AG08396 (cell line): ENCODE results near the gene RHBG.
A peak's percentile ranks its signal among the peaks of the same experiment; 100 is the strongest.
"Not testable (repeated sequence)": the region's sequence is repeated elsewhere in the genome, so short reads cannot be mapped to it uniquely, and the experiment has no call there.

Experiments
- DNase-seq: peaks from one replicate; pipeline ENCODE4 v3.0.0; 2012; ENCODE audit warnings: low spot score, mixed read lengths

The RHBG gene, protein sequence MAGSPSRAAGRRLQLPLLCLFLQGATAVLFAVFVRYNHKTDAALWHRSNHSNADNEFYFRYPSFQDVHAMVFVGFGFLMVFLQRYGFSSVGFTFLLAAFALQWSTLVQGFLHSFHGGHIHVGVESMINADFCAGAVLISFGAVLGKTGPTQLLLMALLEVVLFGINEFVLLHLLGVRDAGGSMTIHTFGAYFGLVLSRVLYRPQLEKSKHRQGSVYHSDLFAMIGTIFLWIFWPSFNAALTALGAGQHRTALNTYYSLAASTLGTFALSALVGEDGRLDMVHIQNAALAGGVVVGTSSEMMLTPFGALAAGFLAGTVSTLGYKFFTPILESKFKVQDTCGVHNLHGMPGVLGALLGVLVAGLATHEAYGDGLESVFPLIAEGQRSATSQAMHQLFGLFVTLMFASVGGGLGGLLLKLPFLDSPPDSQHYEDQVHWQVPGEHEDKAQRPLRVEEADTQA

DNA sequence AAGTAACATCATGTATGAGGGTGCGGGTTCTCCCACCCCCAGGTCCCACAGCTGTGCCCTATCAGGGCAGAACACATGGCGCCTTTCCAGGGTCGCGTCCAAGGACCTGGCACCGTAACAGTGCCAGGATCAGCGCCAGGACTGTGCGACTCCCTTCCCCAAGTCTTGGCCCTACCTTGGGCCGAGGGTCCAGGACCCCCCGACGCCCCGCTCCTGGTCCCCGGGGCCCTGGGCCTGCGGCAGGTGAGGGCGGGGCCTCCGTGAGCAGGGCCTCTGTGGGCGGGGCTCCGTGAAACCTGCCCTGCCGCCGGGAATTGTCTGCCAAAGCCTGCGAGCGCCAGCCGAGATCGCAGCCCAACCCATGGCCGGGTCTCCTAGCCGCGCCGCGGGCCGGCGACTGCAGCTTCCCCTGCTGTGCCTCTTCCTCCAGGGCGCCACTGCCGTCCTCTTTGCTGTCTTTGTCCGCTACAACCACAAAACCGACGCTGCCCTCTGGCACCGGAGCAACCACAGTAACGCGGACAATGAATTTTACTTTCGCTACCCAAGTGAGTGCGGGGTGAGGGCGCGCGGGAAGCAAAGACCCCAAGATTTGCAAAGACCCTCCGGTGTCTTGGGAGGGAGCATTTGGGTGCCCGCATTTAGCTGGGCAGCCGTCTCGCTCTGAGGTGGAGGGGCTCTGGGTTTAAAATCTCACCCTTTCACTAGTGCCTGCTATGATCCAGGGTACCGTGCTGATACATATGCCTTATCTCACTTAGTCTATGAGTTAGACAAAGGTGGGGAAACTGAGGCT, at the start of gene RHBG:
Gene RHBG (plus strand): TSS at position 323 of the 796 bp plus-strand sequence. CDS start 39 bp downstream, at position 362.
- no peak for DNase-seq

DNA sequence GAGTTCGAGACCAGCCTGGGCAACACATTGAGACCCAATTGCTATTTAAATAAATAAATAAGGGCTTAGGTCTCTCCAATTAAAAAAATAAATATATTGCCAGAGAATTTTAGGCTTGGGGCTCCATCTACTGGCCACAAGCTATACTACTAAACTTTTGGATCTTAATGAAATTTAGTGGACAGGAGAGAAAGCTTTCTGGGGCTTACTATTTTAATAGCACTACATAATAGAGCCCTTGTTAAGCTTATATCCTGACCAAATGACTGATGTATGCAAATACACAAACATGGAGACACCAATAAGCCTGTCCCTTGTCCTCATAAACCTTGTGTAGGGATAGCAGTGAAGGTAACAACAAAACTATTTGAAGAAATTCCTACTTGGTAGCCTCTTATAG, 49.3 kb upstream of the RHBG start:
- no peak for DNase-seq

DNA sequence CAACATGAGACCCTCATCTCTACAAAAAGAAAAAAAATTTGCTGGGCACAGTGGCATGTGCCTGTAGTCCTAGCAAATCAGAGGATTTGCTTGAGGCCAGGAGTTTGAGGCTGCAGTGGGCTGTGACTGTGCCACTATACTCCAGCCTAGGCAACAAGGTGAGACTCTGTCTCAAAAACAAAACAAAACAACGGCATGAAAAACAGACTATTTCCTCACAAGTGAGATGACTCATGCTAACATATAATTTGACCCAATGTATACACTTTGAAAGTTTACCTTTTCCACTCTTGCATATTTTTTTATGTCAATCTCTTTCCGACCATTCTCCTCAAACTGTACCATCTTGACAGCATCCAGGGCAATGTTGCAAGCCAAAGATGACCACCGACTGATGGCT, 48.5 kb upstream of the RHBG start:
- DNase-seq: no peak

DNA sequence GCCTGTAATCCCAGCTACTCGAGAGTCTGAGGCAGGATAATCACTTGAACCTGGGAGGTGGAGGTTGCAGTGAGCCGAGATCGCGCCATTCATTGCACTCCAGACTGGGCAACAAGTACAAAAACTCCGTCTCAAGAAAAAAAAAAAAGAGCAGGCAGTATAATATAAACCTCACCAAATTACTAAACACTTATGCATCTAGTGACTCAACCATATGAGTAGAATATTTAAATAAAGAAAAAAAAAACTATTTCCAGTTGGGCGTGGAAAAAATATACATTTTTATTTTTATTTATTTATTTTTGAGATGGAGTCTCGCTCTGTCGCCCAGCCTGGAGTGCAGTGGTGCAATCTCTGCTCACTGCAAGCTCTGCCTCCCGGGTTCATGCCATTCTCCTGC, 45.8 kb upstream of the RHBG start:
- DNase-seq: peak; percentile 53

DNA sequence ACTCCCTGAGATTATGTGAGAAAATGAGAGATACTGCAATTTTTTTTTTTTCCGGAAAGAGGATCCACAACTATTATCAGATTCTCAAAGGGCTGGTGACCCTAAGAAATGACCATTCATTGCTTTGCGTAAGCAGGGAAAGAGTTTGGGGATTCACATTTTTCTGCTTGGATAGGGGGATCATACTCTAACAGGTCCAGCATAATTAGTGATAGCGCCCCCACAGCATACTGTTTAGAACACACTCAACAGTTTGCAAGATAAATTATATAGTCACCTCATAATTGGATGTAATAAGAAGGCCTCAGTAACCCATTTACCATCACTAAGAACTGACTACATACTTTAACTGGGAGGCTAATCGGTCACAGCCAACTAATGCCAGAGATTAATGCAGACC, 32.8 kb upstream of the RHBG start:
- DNase-seq: no peak

DNA sequence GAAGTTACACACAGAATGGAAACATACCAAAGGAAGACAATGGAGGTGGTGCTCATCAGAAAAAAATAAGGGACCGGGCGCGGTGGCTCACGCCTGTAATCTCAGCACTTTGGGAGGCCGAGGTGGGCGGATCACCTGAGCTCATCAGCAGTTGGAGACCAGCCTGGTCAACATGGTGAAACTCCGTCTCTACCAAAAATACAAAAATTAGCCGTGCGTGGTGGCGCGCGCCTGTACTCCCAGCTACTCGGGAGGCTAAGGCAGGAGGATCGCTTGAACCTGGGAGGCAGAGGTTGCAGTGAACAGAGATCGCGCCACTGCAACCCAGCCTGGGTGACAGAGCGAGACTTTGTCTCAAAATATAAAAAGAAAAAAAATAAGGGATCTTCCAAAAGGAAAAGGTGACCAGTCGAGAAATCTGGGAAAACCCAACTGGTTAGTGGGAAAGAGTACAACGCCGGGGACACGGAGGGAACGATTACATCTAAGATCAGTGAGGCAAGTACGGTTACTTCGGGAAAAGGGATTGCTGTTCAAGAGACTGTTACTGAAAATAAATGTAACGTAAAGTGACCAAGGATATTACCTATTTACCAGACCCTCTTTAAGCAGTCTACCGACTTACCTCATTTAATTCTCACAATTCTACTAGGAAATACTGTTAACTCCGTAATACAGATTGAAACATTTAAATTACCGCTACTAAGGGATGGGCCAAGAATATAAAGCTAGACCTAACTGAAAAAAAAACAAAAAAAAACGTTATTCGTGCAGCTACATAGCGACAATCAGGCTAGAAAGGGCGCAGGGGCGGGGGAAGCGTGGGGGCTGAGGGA, 31.7 kb upstream of the RHBG start:
- no peak for DNase-seq

DNA sequence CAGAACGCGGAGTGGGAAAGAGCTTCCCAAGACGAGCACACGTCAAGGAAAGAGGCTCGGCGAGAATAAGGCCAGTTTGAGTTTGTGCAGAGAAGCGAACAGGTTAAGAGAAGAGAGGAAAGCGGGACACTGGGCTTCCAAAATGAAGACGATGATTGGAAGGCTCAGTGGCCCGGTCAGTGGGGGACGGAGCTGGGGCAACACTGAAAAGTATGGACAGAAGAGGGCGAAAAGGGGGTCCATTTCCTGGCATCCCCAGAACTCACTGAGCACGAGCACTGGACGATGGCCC, 31.2 kb upstream of the RHBG start:
- DNase-seq: no peak

DNA sequence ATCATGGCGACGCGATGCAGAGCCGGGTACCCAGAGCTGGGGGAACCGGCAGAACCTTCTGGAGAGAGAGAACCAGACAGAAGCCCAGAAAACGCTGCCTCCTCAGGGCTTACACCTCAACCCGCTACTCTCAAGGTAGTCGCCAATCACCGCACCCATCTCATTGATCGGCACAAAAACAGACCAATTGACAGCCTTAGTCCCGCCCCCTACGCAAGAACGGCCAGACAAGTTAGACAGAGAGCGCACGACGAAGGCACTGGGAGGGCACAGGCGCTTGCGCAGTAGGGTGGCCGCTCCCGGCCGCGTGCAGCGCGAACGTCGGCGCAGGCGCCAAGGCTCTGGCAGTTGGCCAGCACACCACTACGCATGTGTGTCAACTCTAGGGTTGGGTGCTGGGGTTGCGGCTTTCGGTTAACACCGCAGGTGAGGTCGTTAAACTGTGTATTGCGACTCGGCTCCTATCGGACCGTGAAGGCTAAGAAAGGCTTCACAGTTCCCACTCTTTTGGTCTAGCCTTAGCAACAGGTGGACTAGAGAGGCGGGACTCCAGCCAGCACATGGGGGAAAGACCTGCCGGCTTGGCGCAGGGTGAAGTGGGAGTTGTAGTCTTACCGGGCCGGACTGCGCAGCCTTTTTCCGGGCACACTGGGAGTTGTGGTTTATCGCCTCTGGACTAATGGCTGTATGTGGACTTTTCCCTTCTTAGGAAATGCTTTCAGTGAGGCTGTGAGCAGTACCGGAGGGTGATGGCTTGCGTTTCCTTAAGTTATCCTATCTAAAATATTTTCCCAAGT, 30.6 kb upstream of the RHBG start, which contains the start of the genes CCT3 and TSACC:
Gene CCT3 (minus strand): TSS at position 113 of the 797 bp plus-strand sequence. CDS start 108 bp downstream, at position 5.
Gene TSACC (plus strand): TSS at position 347 of the 797 bp plus-strand sequence. CDS start 1,232 bp downstream, outside the sequence.
- DNase-seq: peak; percentile 99

DNA sequence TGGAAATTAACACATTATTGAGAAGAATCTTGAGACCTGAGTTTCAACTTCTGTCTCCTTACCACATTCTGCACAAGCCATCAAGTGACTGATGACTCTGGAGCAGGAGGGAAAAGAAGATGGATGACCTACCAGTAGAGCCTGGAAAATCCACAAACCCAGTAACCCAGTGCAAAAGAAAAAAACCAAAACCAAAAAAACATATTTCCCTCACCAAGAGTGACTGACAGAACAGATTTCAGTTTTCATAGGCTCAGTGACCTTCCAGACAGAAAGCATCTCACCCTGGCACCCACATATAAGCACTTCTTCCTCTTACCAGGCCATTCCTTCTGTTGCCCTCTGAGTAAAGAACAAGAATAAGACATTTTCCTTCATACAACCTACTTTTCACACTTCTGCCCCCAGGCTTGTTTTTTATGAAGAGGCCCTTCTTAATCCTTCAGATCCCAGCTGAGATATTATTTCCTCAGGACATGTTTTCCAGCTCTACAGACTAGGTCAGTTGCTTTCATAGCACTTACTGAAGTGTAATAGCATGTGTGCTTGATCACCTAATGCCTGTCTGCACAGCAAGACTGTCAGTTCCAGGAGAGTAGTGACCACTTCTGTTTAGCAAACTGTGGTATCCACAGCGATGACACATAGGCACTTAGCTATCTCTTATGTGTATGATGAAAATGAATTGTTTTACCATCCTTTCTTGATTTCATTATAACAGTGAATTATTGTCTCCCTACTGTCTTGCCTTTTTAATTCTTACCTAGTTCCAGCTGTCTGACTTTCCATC, 26.6 kb upstream of the RHBG start:
- DNase-seq: no peak

DNA sequence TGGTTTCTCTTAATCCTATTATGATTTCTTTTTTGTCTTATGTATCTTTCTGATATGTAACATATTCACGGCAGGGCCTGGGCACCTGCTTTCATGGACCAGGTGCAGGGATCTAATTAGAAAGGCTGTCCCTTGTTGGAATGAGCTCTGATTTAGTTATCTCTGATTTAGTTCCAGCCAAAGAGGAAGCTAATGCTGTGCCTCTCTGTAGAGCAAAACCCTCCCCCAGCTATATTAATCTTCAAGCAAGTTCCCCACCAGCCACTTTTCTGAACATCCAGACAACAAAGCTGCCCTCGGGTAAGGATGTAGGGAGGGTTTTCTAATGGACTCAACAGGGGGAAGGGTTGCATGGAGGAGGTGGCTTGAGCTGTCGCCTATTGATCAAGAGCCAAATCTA, 24.6 kb upstream of the RHBG start:
- no peak for DNase-seq

DNA sequence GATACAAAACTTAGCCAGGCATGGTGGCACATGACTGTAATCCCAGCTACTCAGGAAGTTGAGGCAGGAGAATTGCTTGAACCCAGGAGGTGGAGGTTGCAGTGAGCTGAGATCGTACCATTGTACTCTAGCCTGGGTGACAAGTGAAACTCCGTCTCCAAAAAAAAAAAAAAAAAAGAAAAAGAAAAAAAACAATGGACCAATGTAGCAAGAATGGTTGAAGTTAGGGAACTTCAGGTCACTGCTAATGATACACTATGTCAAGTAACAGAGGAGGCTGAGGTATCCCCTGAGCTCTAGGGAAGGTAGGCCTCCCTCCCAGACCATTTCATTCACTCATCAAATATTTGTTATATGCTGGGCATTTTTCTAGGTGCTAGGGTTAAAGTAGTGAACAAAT, 23.0 kb upstream of the RHBG start:
- DNase-seq: not testable (repeated sequence)

DNA sequence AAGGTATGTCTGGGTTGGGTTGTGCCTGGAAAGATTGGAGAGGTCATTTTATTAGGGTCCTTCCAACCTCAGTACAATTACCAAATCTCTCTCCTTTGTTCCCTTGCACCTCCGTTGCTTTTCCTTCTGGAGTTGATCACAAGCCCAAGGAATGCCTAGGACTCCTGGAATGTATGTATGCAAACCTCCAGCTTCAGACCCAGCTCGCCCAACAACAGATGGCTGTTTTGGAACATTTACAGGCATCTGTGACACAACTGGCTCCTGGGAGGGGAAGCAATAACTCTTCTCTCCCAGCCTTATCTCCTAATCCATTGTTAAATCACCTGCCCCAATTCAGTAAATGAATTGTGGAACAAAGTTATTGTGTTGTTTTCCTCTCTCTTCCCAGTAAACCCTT, 22.4 kb upstream of the RHBG start:
- peak; percentile 65 for DNase-seq

DNA sequence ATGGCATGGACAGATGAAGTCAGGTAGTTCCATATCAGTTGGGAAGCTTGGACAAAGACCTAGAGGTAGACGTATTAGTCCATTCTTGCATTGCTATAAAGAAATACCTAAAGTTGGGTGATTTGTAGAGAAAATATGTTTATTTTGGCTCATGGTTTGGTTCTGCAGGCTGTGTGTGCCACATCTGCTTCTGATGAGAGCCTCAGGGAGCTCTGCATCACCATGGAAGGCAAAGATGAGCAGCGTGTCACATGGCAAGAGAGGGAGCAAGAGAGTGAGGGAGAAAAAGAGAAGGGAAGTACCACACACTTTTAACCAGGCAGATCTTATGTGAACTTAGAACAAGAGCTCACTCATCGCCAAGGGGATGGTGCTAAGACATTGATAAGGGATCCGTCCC, 21.7 kb upstream of the RHBG start:
- no peak for DNase-seq

DNA sequence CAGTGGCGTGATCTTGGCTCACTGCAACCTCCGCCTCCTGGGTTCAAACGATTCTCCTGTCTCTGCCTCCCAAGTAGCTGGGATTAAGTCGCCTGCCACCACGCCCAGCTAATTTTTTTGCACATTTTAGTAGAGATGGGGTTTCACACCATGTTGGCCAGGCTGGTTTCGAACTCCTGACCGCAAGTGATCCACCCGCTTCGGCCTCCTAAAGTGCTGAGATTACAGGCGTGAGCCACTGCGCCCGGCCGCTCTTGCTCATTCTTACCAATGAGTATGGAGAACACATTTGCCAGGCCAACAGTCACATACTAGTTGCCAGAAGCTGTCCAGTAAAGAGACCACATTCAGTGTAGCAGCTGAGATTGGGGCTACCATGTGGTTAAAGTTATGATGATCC, 16.5 kb upstream of the RHBG start:
- DNase-seq: not testable (repeated sequence)

DNA sequence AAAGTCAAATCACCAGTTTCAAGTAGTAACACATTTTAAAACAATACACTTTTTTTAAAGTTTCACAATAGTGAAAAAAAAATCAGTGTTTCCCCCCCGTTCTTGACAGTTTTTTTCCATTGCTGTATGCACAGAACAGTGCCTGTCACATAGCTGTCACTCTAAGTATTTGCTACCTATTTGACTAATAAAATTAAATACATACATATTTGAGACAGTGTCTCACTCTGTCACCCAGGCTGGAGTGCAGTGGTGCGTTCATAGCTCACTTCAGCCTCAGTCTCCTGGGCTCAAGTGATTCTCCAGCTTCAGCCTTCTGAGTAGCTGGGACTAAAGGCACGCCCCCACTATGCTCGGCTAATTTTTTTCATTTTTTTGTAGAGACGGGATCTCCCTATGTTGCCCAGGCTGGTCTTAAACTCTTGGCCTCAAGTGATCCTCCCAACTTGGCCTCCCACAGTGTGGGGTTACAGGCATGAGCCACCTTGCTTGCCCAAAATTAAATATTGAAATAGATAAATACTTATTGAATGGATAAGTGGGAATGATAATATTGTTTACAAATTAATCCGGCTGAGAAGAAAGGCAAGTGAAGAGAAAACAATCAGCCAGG, 12.6 kb upstream of the RHBG start:
- DNase-seq: no peak

DNA sequence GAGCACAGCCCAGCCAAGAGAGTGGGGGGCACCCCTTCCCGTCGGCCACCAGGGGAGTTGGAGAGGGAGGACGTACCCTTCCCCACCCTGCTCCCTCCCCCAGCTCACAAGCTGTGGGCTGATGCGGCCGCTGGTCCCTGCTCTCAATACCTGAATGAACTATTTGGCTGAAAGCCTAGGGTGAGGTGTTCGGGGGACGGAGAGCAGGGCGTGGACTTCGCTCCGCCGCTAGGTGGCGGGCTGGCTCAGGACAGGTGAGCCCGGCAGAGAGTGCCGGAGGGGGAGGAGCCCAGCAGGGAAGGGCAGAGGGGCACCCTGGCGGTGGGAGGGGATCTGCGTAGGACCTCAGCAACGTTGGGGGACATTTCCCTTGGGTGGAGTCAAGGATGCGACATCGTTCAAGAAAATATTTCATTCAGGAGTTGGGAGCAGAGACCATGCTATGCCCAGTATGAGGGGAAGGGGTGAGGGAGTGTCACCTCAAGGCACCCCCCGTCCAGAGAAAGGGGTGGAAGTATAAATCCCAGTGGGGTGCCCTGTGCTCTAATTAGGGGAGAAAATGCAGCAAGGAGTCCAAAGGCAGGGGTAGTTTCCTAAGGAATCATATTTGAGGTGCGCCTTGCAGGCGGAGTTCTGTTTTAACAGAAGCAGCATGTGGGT, 12.0 kb upstream of the RHBG start:
- no peak for DNase-seq

DNA sequence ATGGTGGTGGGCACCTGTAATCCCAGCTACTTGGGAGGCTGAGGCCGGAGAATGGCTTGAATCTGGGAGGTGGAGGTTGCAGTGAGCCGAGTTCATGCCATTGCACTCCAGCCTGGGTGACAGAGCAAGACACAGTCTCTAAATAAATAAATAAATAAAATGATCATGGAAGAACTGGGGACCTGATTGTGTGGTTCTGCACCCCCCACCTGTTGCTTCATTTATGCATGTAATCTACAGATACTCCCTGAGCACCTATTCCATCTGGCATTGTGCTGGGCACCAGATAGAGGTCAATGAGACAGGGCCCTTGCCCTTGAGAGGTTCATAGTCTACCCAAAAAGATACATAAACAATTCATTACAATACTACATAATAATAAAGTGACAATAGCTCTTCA, 11.0 kb upstream of the RHBG start:
- DNase-seq: no peak

DNA sequence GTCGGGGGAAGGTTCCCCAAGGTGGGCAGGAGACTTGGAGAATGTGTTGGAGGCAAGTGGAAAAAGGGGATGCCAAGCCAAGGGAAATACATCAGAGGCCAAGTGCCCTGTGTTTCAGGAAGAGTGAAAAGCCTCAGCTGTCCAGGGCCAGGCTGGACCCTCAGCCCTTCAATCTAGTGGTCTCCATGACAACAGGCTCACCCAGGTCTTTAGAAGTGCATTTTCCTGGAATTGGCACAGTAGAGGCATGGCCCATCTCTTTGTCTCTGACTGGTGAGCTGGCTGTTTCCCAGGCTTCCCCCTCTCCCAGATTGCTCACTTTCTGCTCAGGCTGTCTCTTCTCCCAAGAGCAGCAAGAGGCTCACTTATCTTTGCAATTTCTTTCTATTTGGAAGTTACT, 10.4 kb upstream of the RHBG start:
- no peak for DNase-seq

DNA sequence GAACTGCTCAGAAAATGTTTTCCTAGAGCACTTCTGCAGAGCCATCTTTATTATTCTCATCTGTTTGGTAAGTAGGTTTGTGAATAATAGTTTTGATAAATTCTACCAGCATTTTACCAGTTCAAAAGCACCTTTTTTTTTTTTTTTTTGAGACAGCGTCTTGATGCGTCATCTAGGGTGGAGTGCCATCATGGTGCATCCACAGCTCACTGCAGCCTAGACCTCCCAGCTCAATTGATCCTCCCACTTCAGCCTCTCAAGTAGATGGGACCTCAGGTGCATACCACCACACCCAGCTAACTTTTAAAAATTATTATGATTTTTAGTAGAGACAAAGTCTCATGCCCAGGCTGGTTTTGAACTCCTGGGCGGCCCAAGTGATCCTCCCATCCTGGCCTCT, 9.8 kb upstream of the RHBG start:
- DNase-seq: no peak

DNA sequence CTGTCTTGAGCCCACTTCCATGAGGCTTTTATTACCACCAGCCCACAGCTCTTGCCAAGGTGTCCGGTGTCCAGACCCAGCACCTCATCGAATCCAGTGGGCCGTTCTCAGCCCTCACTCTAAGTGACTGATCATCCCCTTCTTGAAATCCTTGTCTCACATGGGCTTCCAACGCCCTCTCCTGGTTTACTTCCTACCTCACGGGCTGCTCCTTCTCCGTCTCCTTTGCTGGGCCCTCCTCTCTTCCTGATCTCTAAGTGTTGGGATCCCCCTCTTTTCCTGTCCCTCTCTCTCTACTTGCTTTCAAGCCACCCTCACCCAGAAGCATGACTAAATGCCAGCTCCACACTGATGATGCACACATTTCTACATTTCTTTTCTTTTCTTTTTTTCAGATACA, 9.0 kb upstream of the RHBG start:
- peak; percentile 50 for DNase-seq
